GM19397 (cell line): Measurements from ENCODE around the gene ELOB.

ENCODE experiments used
- ATAC-seq: cut with Tn5 transposase; IDR thresholded peaks from one replicate; pipeline ENCODE4 v1.9.1; 2021; ENCODE audit warnings: mild to moderate bottlenecking, moderate library complexity; ENCODE audit not compliant: unreplicated experiment

The ELOB gene

DNA sequence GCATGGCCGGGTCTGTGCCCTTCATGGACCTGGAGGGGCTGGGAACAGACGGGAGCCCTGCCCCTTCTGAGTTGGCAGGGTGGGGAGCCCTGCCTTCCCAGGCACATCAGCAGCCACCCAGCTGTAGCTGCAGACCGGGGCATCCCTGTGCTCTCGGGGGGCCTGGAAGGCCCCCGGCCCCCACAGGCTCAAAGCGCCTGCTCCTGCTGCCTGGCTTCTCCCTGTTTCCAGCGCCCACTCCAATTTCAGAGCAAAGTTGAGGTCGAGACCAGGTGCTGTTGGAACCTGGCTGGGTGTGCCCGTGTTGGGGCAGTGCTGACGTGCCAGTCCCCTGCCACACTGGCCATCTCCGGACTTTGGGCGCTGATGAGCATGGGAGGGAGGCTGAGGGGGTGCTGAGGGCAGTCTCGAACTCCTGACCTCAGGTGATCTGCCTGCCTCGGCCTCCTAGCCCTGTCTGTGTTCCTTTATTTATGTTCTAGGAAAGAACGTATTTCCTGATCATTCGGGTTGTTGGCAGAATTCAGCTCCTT lies 52.2 kb downstream of the ELOB start:
- no peak for ATAC-seq

DNA sequence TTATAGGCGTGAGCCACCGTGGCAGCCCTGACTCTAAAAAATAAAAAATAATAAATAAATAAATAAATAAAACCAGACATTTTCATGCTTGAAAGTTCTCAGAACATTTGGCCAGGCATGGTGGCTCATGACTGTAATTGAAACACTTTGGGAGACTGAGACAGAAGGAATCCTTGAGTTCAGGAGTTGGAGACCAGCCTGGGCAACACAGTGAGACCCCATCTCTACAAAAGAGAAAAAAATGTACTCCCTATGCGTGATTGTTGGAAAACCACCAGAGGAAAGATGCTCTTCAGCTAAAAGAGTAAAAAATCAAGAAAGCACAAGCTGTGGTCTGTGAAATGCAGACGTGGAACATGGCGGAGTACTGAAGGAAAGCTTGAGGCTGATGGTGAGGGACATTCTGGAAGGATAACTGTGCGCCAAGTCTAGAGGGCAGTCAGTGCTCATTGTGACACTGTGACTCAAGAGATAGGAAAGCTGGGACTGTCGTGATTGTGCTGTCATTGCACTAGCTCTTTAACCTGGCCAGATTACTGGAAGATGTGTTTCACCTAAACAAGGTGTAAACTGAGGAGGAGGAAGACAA lies 52.9 kb downstream of the ELOB start:
- no peak for ATAC-seq

DNA sequence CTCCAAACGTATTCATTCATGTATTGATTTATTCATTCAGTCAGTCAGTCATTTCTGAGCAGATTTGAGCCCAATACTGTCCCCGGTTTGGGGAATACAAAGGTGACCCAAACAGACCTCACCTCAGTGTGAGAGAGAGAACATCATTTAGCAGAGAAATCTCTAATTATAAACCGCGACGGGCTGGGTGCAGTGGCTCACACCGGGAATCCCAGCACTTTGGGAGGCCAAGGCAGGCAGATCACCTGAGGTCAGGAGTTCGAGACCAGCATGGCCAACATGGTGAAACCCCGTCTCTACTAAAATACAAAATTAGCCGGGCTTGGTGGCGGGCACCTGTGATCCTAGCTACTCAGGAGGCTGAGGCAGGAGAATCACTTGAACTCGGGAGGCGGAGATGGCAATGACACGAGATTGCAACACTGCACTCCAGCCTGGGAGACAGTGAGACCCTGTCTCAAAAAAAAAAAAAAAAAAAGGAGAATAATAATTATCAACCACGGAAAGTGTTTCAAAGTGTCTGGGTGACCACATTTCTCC lies 55.4 kb downstream of the ELOB start:
- ATAC-seq: peak; percentile 6
